ENCODE results near the gene TMEM185B. TPM values are rescaled to one million over a fixed set of nuclear protein-coding genes. Genes with fewer than 3 reads are reported as not detected.
"Not testable (repeated sequence)": the region's sequence is repeated elsewhere in the genome, so short reads cannot be mapped to it uniquely, and the experiment has no call there.

Gene TMEM185B
- polyA plus RNA-seq, 1 of the 3 experiments (the other 2 are of a cell fraction) = 36.0 TPM

GRCh38 chr2:120235681-120236080 is 12.5 kb upstream of the TMEM185B start:
- Histone ChIP-seq H3K9me2 (no peaks in the 10 kb centered on the region), H3K4me1 (ENCODE audit: control insufficient read depth in 1 of 2, insufficient read depth in 2 of 2, low read depth in 1 of 2, low read length in 1 of 2) (peaks cover 9 to 20% of the 10 kb centered on the region in 2 experiments; a peak in 3 of 4 replicates)
- CTCF ChIA-PET = interaction anchor here (1.4 to 1.7 kb wide), 2 partner anchors 9 to 77 kb away, joined by 4 to 5 read pairs; no protein-coding TSS in a partner anchor

GRCh38 chr2:120235158-120235557 is 12.0 kb upstream of the TMEM185B start:
- H4K20me1 ChIP-seq (ENCODE audit: insufficient read depth); H3K9me2 ChIP-seq; H3F3A ChIP-seq (replicated peaks; ENCODE audit: insufficient read depth); H3K4me3 ChIP-seq (ENCODE audit: low read depth in 2 of 2, low read length in 1 of 2); H3K36me3 ChIP-seq (replicated peaks in 1 of 2; ENCODE audit: control insufficient read depth in 1 of 2, insufficient read depth in 2 of 2, low read length in 1 of 2); POLR2A ChIA-PET; H2AFZ ChIP-seq (ENCODE audit: low read depth); H3K79me2 ChIP-seq (ENCODE audit: insufficient read depth); H3K9ac ChIP-seq; H3K9me3 ChIP-seq; H3K4me2 ChIP-seq; H3K27me3 ChIP-seq (ENCODE audit: insufficient read depth); H3K27ac ChIP-seq (ENCODE audit: low read depth in 2 of 2, low read length in 1 of 2); DNase-seq: not testable (repeated sequence)
- 88% methylated on average over 2 of the region's 2 CpGs for WGBS (ENCODE audit: low lambda C conversion rate)
- H3K4me1 ChIP-seq (ENCODE audit: control insufficient read depth in 1 of 2, insufficient read depth in 2 of 2, low read depth in 1 of 2, low read length in 1 of 2) = peaks cover 9 to 20% of the 10 kb centered on the region in 2 experiments; a peak in 3 of 4 replicates
- CTCF ChIA-PET = interaction anchor here (1.4 kb wide), 1 partner anchor 9 kb away, joined by 5 read pairs; no protein-coding TSS in a partner anchor

More at GRCh38 chr2:120235681-120236080, 12.5 kb upstream of the TMEM185B start:
- TF ChIP-seq TCF12 (IDR thresholded peaks at IDR 0.05) (no peak), GATA2 (CRISPR knock-in tag; IDR thresholded peaks at IDR 0.05) (no peak), RCOR1 (IDR thresholded peaks at IDR 0.05; ENCODE audit: low read length) (no peak)
- no peaks in the 10 kb centered on the region for H3K79me2 ChIP-seq (ENCODE audit: insufficient read depth)
- no peak overlapping the region for H2AFZ ChIP-seq (ENCODE audit: low read depth)
- H3K27me3 ChIP-seq (ENCODE audit: insufficient read depth) = no peaks in the 10 kb centered on the region
- POLR2A ChIA-PET = no interaction called here
- H3K9ac ChIP-seq = no peak overlapping the region
- H3K4me3 ChIP-seq (ENCODE audit: low read depth in 2 of 2, low read length in 1 of 2) = no peak overlapping the region
- DNase-seq = no peak
- H4K20me1 ChIP-seq (ENCODE audit: insufficient read depth) = no peaks in the 10 kb centered on the region
- H3K27ac ChIP-seq (ENCODE audit: low read depth in 2 of 2, low read length in 1 of 2) = no peak overlapping the region
- 82% methylated on average over 6 of the region's 6 CpGs for WGBS (ENCODE audit: low lambda C conversion rate)
- H3F3A ChIP-seq (replicated peaks; ENCODE audit: insufficient read depth) = peaks cover 6% of the 10 kb centered on the region
- no peak overlapping the region for H3K4me2 ChIP-seq
- no peaks in the 10 kb centered on the region for H3K9me3 ChIP-seq
- no peaks in the 10 kb centered on the region for H3K36me3 ChIP-seq (replicated peaks in 1 of 2; ENCODE audit: control insufficient read depth in 1 of 2, insufficient read depth in 2 of 2, low read length in 1 of 2)

GRCh38 chr2:120233292-120233691 is 10.1 kb upstream of the TMEM185B start:
- ChIA-PET POLR2A (no interaction called here), CTCF (interaction anchor here (0.7 to 1.0 kb wide), 2 partner anchors 13 to 80 kb away, joined by 3 read pairs; no protein-coding TSS in a partner anchor)
- no peaks in the 10 kb centered on the region for H4K20me1 ChIP-seq (ENCODE audit: insufficient read depth)
- H3K27me3 ChIP-seq (ENCODE audit: insufficient read depth) = no peaks in the 10 kb centered on the region
- H3K9ac ChIP-seq = no peak overlapping the region
- no peak overlapping the region for H3K4me3 ChIP-seq (ENCODE audit: low read depth in 2 of 2, low read length in 1 of 2)
- no peak for DNase-seq
- no peaks in the 10 kb centered on the region for H3K9me2 ChIP-seq
- WGBS (ENCODE audit: low lambda C conversion rate) = 85% methylated on average over 5 of the region's 5 CpGs
- H3K4me1 ChIP-seq (ENCODE audit: control insufficient read depth in 1 of 2, insufficient read depth in 2 of 2, low read depth in 1 of 2, low read length in 1 of 2) = peaks cover 9 to 11% of the 10 kb centered on the region in 2 experiments; a peak in 2 of 4 replicates
- no peaks in the 10 kb centered on the region for H3K36me3 ChIP-seq (replicated peaks in 1 of 2; ENCODE audit: control insufficient read depth in 1 of 2, insufficient read depth in 2 of 2, low read length in 1 of 2)
- no peak for TF ChIP-seq SMC3 (IDR thresholded peaks at IDR 0.05; ENCODE audit: low read depth, low read length)
- no peak for TF ChIP-seq RCOR1 (IDR thresholded peaks at IDR 0.05; ENCODE audit: low read length)
- no peak for TF ChIP-seq YY1 (IDR thresholded peaks at IDR 0.05; ENCODE audit: low read depth)
- TF ChIP-seq SIN3A (IDR thresholded peaks at IDR 0.05; ENCODE audit: borderline replicate concordance, low read depth, low read length) = no peak
- TF ChIP-seq CHD2 (IDR thresholded peaks at IDR 0.05; ENCODE audit: low read length, partially characterized antibody) = no peak
- TF ChIP-seq USF1 (IDR thresholded peaks at IDR 0.05; ENCODE audit: borderline replicate concordance, low read depth) = no peak
- TF ChIP-seq JUND (IDR thresholded peaks at IDR 0.05) = no peak
- TF ChIP-seq ELF1 (IDR thresholded peaks at IDR 0.05) = no peak
- TF ChIP-seq CTCF (IDR thresholded peaks at IDR 0.05) = no peak
- no peaks in the 10 kb centered on the region for H3F3A ChIP-seq (replicated peaks; ENCODE audit: insufficient read depth)
- H3K9me3 ChIP-seq = no peaks in the 10 kb centered on the region
- no peak overlapping the region for H3K27ac ChIP-seq (ENCODE audit: low read depth in 2 of 2, low read length in 1 of 2)
- H3K4me2 ChIP-seq = no peak overlapping the region
- no peak overlapping the region for H2AFZ ChIP-seq (ENCODE audit: low read depth)
- H3K79me2 ChIP-seq (ENCODE audit: insufficient read depth) = no peaks in the 10 kb centered on the region
